A549 (cell line): ENCODE measurements around the gene KIF1B. TPM values are rescaled to one million over a fixed set of nuclear protein-coding genes. Genes with fewer than 3 reads are reported as not detected.

Experiments
- ATAC-seq, 2 experiments: fragments of 200-7000 bp in 1 of 2; fragments of >200 bp in 1 of 2; cut with Nextera tagmentation in 1 of 2; cut with Tn5 transposase in 1 of 2; 3 replicates each; pipeline versions ENCODE4 v1.8.0 to v1.9.1; 2018 to 2020; ENCODE audit warnings: mild to moderate bottlenecking in 1 of 2, moderate library complexity in 1 of 2
- CTCF ChIA-PET: fragments of 300-600 bp; sonication (Branson Sonifier 250); formaldehyde crosslinking; extraction: SDS; loops from one replicate; lab custom pipeline; 2021; ENCODE audit warnings: antibody characterized with exemption, inconsistent platforms; lab: Yijun Ruan, JAX
- POLR2A ChIA-PET: fragments of 350-600 bp; formaldehyde crosslinking; extraction: SDS; loops from one replicate; lab custom pipeline; 2021; ENCODE audit warnings: antibody characterized with exemption, inconsistent platforms; lab: Yijun Ruan, JAX
- DNase-seq, 2 experiments: peaks; one replicate each; pipeline versions ENCODE4 v3.0.0 to v3.0.0-alpha.2; 2011 to 2016; ENCODE audit warnings: low read depth in 1 of 2, low spot score in 1 of 2
- FAIRE-seq: peaks from 2 replicates; lab custom pipeline; 2011; peaks lifted over from hg19 to GRCh38; lab: Jason Lieb, UNC
- H3K27ac ChIP-seq, 2 experiments: fragments of >200 bp; sonication (Bioruptor Twin); formaldehyde crosslinking; 3 replicates each; pipeline ENCODE4 v1.5.1; 2016 to 2017
- H3K4me1 ChIP-seq: fragments of >200 bp; sonication (Bioruptor Twin); formaldehyde crosslinking; 3 replicates; pipeline ENCODE4 v1.6.1; 2016
- H3K4me2 ChIP-seq: fragments of >200 bp; sonication (Bioruptor Twin); formaldehyde crosslinking; 3 replicates; pipeline ENCODE4 v1.6.1; 2016
- H3K4me3 ChIP-seq: fragments of >200 bp; sonication (Bioruptor Twin); formaldehyde crosslinking; 3 replicates; pipeline ENCODE4 v1.5.1; 2016
- H3K9me3 ChIP-seq: fragments of >200 bp; sonication (Bioruptor Twin); formaldehyde crosslinking; 3 replicates; pipeline ENCODE4 v1.6.1; 2016
- BHLHE40 ChIP-seq: IDR thresholded peaks from 2 replicates; pipeline ENCODE4 v1.6.1; 2012; ENCODE audit warnings: low read depth, low read length, inconsistent platforms
- CBX2 ChIP-seq: fragments of 200-600 bp; sonication (generic); IDR thresholded peaks from 2 replicates; pipeline ENCODE4 v1.6.1; 2016; ENCODE audit warnings: low read depth, mild to moderate bottlenecking, borderline replicate concordance
- CHD4 ChIP-seq: fragments of 200-600 bp; sonication (generic); IDR thresholded peaks from 2 replicates; pipeline ENCODE4 v1.6.1; 2016; ENCODE audit warnings: antibody characterized with exemption, mild to moderate bottlenecking, borderline replicate concordance
- EHF ChIP-seq: fragments of 250-450 bp; sonication (Bioruptor Pico); IDR thresholded peaks from 2 replicates; pipeline ENCODE4 v1.5.0; 2020; ENCODE audit warnings: mild to moderate bottlenecking
- ESRRA ChIP-seq: fragments of 150-350 bp; IDR thresholded peaks from 2 replicates; pipeline ENCODE4 v1.6.1; 2014; ENCODE audit warnings: mild to moderate bottlenecking, low read length, borderline replicate concordance
- FOSL2 ChIP-seq, 2 experiments: fragments of 450-650 bp in 1 of 2; fragments of >200 bp in 1 of 2; sonication (Bioruptor Twin) in 1 of 2; formaldehyde crosslinking; IDR thresholded peaks; 2 replicates each; pipeline versions ENCODE4 v1.5.0 to v1.6.1; 2016 to 2020; ENCODE audit warnings: mild to moderate bottlenecking in 1 of 2, moderate library complexity in 1 of 2
- FOXS1 ChIP-seq: fragments of 250-450 bp; sonication (Bioruptor Pico); IDR thresholded peaks from 2 replicates; pipeline ENCODE4 v1.5.0; 2020; ENCODE audit warnings: mild to moderate bottlenecking, moderate library complexity
- HDAC2 ChIP-seq: fragments of 200-600 bp; sonication (generic); IDR thresholded peaks from 2 replicates; pipeline ENCODE4 v1.6.1; 2016
- JUN ChIP-seq, 2 experiments: fragments of >200 bp; sonication (Bioruptor Twin); formaldehyde crosslinking; IDR thresholded peaks; 2 replicates in 1 of 2; 3 replicates in 1 of 2; pipeline ENCODE4 v1.6.1; 2016 to 2017
- MAZ ChIP-seq: fragments of 150-350 bp; IDR thresholded peaks from 2 replicates; pipeline ENCODE4 v1.6.1; 2014; ENCODE audit warnings: antibody characterized with exemption, low read depth, low read length, borderline replicate concordance
- RAD21 ChIP-seq, 2 experiments: fragments of >200 bp in 1 of 2; sonication (Bioruptor Twin) in 1 of 2; formaldehyde crosslinking in 1 of 2; IDR thresholded peaks in 1 of 2; conservative IDR thresholded peaks in 1 of 2; 2 replicates in 1 of 2; 3 replicates in 1 of 2; pipeline ENCODE4 v1.6.1; 2012 to 2018; ENCODE audit warnings: inconsistent platforms in 1 of 2
- RARB ChIP-seq: fragments of 250-450 bp; sonication (Bioruptor Pico); IDR thresholded peaks from 2 replicates; pipeline ENCODE4 v1.8.0; 2021; ENCODE audit warnings: mild to moderate bottlenecking, moderate library complexity
- RCOR1 ChIP-seq: fragments of 150-350 bp; IDR thresholded peaks from 2 replicates; pipeline ENCODE4 v1.6.1; 2014; ENCODE audit warnings: antibody characterized with exemption, low read length, low read depth
- RFX5 ChIP-seq: fragments of 450-650 bp; IDR thresholded peaks from 2 replicates; pipeline ENCODE4 v1.7.1; 2014; ENCODE audit warnings: antibody characterized with exemption, mild to moderate bottlenecking, moderate library complexity
- RNF2 ChIP-seq: fragments of 200-600 bp; sonication (generic); IDR thresholded peaks from 2 replicates; pipeline ENCODE4 v1.6.1; 2016; ENCODE audit warnings: low read depth, mild to moderate bottlenecking, antibody characterized with exemption, moderate library complexity, borderline replicate concordance
- SREBF2 ChIP-seq: fragments of 450-650 bp; IDR thresholded peaks from 2 replicates; pipeline ENCODE4 v1.6.1; 2014; ENCODE audit warnings: mild to moderate bottlenecking, moderate library complexity
- WGBS: methylation state at CpG from one replicate; pipeline ENCODE4 v1.1.6; 2017; ENCODE audit errors: missing lambda C conversion rate; 5-methylcytosine and 5-hydroxymethylcytosine counted together
- polyA plus RNA-seq, 4 experiments: library from polyadenylated mRNA; depleted of rRNA in 3 of 4; stranded (reverse); fragments of >200 nt; fragmentation: RNase III in 1 of 4; extraction: RNeasy Plus Mini Kit Qiagen cat#74134 plus additional on column Dnase treatment in 1 of 4; gene quantifications; 2 replicates in 3 of 4; 3 replicates in 1 of 4; pipeline ENCODE4 v1.2.3, GENCODE V29; 2011 to 2017
- TF ChIP-seq, protein P1 (sequence below): IDR thresholded peaks from 2 replicates; pipeline ENCODE4 v1.6.1; 2012; ENCODE audit warnings: low read depth, borderline replicate concordance
- TF ChIP-seq, protein P2 (sequence below): fragments of 150-350 bp; IDR thresholded peaks from 2 replicates; pipeline ENCODE4 v1.6.1; 2014; ENCODE audit warnings: low read depth, mild to moderate bottlenecking, low read length
- TF ChIP-seq, protein P3 (sequence below): fragments of >200 bp; sonication (Bioruptor Twin); formaldehyde crosslinking; IDR thresholded peaks from 3 replicates; pipeline ENCODE4 v1.6.1; 2016
- TF ChIP-seq, protein P4 (sequence below): fragments of 200-600 bp; sonication (generic); IDR thresholded peaks from 2 replicates; pipeline ENCODE4 v1.6.1; 2016; ENCODE audit warnings: antibody characterized with exemption, mild to moderate bottlenecking, moderate library complexity
- TF ChIP-seq, protein P5 (sequence below): fragments of >200 bp; sonication (Bioruptor Twin); formaldehyde crosslinking; IDR thresholded peaks from 3 replicates; pipeline ENCODE4 v1.5.1; 2016

The KIF1B gene
- polyA plus RNA-seq, 2 of the 4 experiments (the other 2 are of a cell fraction), result 9.8 to 18.3 TPM

DNA sequence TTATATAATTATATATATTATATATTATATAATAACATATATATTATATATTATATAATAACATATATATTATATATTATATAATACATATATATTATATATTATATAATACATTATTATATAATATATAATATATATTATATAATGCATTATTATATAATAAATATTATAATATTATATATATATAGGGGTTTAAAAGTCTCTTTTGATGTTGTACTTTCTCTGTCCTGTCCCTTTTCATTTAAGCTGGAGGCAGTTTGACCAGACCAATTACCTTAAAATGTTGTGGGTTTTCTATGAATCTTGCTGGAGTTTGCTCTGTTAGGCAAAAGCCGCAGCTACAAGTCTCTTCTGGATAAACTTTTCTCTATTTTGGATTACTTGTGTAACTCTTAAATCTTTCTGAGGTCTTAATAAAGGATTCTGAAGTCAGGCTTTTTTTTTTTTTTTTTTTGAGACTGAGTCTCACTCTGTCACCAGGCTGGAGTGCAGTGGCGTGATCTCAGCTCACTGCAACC is 22.2 kb upstream of the KIF1B start:
- no peaks in the 10 kb centered on the region for H3K4me1 ChIP-seq
- no peak overlapping the region for H3K4me3 ChIP-seq
- ATAC-seq, result no peak
- no peak for FAIRE-seq
- DNase-seq, result no peak
- no peak overlapping the region for H3K27ac ChIP-seq
- POLR2A ChIA-PET, result no interaction called here
- WGBS, result 89% methylated on average over 2 of the region's 2 CpGs
- CTCF ChIA-PET, result interaction anchor here (0.6 to 1.3 kb wide), 2 partner anchors 21 to 22 kb away, joined by 3 to 4 read pairs; partner anchors contain the start of gene KIF1B
- TF ChIP-seq, protein P1, sequence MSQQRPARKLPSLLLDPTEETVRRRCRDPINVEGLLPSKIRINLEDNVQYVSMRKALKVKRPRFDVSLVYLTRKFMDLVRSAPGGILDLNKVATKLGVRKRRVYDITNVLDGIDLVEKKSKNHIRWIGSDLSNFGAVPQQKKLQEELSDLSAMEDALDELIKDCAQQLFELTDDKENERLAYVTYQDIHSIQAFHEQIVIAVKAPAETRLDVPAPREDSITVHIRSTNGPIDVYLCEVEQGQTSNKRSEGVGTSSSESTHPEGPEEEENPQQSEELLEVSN, result no peak
- TF ChIP-seq RARB (CRISPR knock-in tag) (no peak), HDAC2 (no peak), CHD4 (no peak), JUN (IDR thresholded peaks at IDR 0.05) (no peak), MAZ (no peak), SREBF2 (no peak)
- TF ChIP-seq, protein P2, sequence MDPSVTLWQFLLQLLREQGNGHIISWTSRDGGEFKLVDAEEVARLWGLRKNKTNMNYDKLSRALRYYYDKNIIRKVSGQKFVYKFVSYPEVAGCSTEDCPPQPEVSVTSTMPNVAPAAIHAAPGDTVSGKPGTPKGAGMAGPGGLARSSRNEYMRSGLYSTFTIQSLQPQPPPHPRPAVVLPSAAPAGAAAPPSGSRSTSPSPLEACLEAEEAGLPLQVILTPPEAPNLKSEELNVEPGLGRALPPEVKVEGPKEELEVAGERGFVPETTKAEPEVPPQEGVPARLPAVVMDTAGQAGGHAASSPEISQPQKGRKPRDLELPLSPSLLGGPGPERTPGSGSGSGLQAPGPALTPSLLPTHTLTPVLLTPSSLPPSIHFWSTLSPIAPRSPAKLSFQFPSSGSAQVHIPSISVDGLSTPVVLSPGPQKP, result no peak
- TF ChIP-seq, protein P3, sequence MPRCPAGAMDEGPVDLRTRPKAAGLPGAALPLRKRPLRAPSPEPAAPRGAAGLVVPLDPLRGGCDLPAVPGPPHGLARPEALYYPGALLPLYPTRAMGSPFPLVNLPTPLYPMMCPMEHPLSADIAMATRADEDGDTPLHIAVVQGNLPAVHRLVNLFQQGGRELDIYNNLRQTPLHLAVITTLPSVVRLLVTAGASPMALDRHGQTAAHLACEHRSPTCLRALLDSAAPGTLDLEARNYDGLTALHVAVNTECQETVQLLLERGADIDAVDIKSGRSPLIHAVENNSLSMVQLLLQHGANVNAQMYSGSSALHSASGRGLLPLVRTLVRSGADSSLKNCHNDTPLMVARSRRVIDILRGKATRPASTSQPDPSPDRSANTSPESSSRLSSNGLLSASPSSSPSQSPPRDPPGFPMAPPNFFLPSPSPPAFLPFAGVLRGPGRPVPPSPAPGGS, result no peak
- no peak overlapping the region for H3K4me2 ChIP-seq
- no peaks in the 10 kb centered on the region for H3K9me3 ChIP-seq

DNA sequence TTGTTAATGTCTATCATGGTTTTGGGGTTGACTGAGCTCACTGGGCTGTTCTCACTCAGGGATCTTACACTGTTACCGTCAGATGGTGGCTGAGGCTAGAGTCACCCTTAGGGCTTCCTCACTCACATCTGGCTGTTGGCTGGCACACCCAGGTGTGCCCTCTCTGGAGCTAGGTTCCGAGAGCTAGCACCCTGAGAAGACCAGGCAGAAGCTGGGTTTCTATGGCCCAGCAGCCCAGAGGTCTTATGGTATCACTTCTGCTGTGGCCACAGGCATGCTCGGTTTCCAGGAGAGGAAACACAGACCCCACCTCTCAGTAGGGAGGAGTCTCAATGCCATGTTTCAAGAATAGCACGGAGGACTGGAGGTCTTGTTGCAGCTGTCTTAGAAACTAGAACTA is 20.7 kb upstream of the KIF1B start:
- Histone ChIP-seq H3K9me3 (no peaks in the 10 kb centered on the region), H3K27ac (no peak overlapping the region)
- WGBS, result 69% methylated on average over 3 of the region's 4 CpGs
- CTCF ChIA-PET, result no interaction called here
- TF ChIP-seq, protein P4, sequence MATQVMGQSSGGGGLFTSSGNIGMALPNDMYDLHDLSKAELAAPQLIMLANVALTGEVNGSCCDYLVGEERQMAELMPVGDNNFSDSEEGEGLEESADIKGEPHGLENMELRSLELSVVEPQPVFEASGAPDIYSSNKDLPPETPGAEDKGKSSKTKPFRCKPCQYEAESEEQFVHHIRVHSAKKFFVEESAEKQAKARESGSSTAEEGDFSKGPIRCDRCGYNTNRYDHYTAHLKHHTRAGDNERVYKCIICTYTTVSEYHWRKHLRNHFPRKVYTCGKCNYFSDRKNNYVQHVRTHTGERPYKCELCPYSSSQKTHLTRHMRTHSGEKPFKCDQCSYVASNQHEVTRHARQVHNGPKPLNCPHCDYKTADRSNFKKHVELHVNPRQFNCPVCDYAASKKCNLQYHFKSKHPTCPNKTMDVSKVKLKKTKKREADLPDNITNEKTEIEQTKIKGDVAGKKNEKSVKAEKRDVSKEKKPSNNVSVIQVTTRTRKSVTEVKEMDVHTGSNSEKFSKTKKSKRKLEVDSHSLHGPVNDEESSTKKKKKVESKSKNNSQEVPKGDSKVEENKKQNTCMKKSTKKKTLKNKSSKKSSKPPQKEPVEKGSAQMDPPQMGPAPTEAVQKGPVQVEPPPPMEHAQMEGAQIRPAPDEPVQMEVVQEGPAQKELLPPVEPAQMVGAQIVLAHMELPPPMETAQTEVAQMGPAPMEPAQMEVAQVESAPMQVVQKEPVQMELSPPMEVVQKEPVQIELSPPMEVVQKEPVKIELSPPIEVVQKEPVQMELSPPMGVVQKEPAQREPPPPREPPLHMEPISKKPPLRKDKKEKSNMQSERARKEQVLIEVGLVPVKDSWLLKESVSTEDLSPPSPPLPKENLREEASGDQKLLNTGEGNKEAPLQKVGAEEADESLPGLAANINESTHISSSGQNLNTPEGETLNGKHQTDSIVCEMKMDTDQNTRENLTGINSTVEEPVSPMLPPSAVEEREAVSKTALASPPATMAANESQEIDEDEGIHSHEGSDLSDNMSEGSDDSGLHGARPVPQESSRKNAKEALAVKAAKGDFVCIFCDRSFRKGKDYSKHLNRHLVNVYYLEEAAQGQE, result no peak
- TF ChIP-seq CHD4 (no peak), RCOR1 (no peak), FOSL2 (IDR thresholded peaks at IDR 0.05) (no peak), FOSL2 (CRISPR knock-in tag; IDR thresholded peaks at IDR 0.05) (no peak)
- TF ChIP-seq, all 56 proteins: peak for 0
- Histone ChIP-seq H3K4me1 (no peaks in the 10 kb centered on the region), H3K4me2 (no peak overlapping the region), H3K4me3 (no peak overlapping the region)
- FAIRE-seq, result no peak
- POLR2A ChIA-PET, result no interaction called here
- no peak for DNase-seq
- ATAC-seq, result no peak

DNA sequence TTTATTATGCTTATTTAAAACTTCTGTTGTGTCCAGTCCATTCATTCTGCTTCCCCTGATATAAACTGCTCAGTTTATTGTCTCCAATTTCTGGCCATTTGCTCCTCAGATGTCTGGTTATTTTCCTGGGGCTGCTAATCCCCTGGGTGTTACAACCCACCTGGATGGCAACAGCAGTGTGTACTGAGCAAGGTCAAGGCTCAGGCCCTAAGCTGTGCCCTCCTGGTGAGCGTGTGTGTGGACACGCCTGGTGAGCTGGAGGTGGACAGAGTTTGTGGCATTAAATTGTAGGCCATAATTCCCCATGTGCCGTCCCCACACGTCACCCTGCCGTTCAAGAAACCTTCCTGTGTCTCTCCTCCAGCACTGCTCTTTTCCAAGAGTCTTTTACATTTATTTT is 18.1 kb upstream of the KIF1B start:
- FAIRE-seq, result no peak
- POLR2A ChIA-PET, result no interaction called here
- TF ChIP-seq ESRRA (no peak), EHF (CRISPR knock-in tag) (no peak), CBX2 (no peak), FOXS1 (CRISPR knock-in tag) (no peak), RNF2 (no peak), RARB (CRISPR knock-in tag) (no peak), BHLHE40 (no peak), RAD21 (conservative IDR thresholded peaks at IDR 0.05 in 1 of 2, IDR thresholded peaks at IDR 0.05 in 1 of 2) (no peak), RFX5 (no peak)
- TF ChIP-seq, protein P5, sequence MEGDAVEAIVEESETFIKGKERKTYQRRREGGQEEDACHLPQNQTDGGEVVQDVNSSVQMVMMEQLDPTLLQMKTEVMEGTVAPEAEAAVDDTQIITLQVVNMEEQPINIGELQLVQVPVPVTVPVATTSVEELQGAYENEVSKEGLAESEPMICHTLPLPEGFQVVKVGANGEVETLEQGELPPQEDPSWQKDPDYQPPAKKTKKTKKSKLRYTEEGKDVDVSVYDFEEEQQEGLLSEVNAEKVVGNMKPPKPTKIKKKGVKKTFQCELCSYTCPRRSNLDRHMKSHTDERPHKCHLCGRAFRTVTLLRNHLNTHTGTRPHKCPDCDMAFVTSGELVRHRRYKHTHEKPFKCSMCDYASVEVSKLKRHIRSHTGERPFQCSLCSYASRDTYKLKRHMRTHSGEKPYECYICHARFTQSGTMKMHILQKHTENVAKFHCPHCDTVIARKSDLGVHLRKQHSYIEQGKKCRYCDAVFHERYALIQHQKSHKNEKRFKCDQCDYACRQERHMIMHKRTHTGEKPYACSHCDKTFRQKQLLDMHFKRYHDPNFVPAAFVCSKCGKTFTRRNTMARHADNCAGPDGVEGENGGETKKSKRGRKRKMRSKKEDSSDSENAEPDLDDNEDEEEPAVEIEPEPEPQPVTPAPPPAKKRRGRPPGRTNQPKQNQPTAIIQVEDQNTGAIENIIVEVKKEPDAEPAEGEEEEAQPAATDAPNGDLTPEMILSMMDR, result no peak
- Histone ChIP-seq H3K27ac (no peak overlapping the region), H3K4me1 (peaks cover 7% of the 10 kb centered on the region; the same call in 2 of the 3 replicates), H3K4me2 (no peak overlapping the region), H3K9me3 (no peaks in the 10 kb centered on the region), H3K4me3 (no peak overlapping the region)
- CTCF ChIA-PET, result interaction anchor here (3.2 kb wide), 1 partner anchor 17 kb away, joined by 13 read pairs; the partner anchor contains the start of gene KIF1B
- no peak for ATAC-seq
- WGBS, result 99% methylated on average over 5 of the region's 5 CpGs
- DNase-seq, result no peak
